Keratinocyte (primary cell): Measurements from ENCODE around the gene PGS1. TPM values are rescaled to one million over a fixed set of nuclear protein-coding genes. Genes with fewer than 3 reads are reported as not detected.

Source experiments
- DNase-seq: peaks from one replicate; pipeline ENCODE4 v3.0.0-alpha.2; 2011; ENCODE audit warnings: low read depth, missing footprints, low spot score
- FAIRE-seq: peaks from 2 replicates; lab custom pipeline; 2011; peaks lifted over from hg19 to GRCh38; lab: Jason Lieb, UNC
- H2AFZ ChIP-seq: 2 replicates; pipeline ENCODE4 v1.6.0; 2012; ENCODE audit warnings: low read length, control low read depth, inconsistent platforms; ENCODE audit not compliant: control insufficient read depth
- H3K27ac ChIP-seq: 2 replicates; pipeline ENCODE4 v1.5.1; 2011; ENCODE audit warnings: low read length; ENCODE audit not compliant: control insufficient read depth, insufficient read depth
- H3K27me3 ChIP-seq: 3 replicates; pipeline ENCODE4 v1.6.0; 2011; ENCODE audit warnings: low read length; ENCODE audit not compliant: control insufficient read depth, insufficient read depth; ENCODE audit errors: extremely low read depth
- H3K36me3 ChIP-seq, 2 experiments: 2 replicates in 1 of 2; 3 replicates in 1 of 2; pipeline ENCODE4 v1.5.1; 2011; ENCODE audit warnings: low read length in 2 of 2, mild to moderate bottlenecking in 1 of 2; ENCODE audit not compliant: control insufficient read depth in 2 of 2, insufficient read depth in 2 of 2; ENCODE audit errors: extremely low read depth in 1 of 2
- H3K4me1 ChIP-seq: 3 replicates; pipeline ENCODE4 v1.5.1; 2011; ENCODE audit warnings: low read length; ENCODE audit not compliant: control insufficient read depth, insufficient read depth; ENCODE audit errors: extremely low read depth
- H3K4me2 ChIP-seq: 3 replicates; pipeline ENCODE4 v1.6.0; 2011; ENCODE audit warnings: low read depth, low read length; ENCODE audit not compliant: control insufficient read depth, insufficient read depth; ENCODE audit errors: extremely low read depth
- H3K4me3 ChIP-seq, 3 experiments: fragments of 200-600 bp in 1 of 3; sonication (generic) in 1 of 3; 2 replicates in 2 of 3; 3 replicates in 1 of 3; pipeline ENCODE4 v1.5.1; 2011 to 2016; ENCODE audit warnings: low read length in 3 of 3, mild to moderate bottlenecking in 3 of 3, control low read depth in 2 of 3, inconsistent platforms in 1 of 3, low read depth in 1 of 3, mixed read lengths in 1 of 3, mixed run types in 1 of 3, moderate library complexity in 1 of 3; ENCODE audit not compliant: control insufficient read depth in 2 of 3, insufficient read depth in 2 of 3; ENCODE audit errors: extremely low read depth in 1 of 3
- H3K79me2 ChIP-seq: 2 replicates; pipeline ENCODE4 v1.6.0; 2012; ENCODE audit warnings: low read length; ENCODE audit not compliant: control insufficient read depth, insufficient read depth
- H3K9ac ChIP-seq: 3 replicates; pipeline ENCODE4 v1.6.0; 2011; ENCODE audit warnings: low read length; ENCODE audit not compliant: control insufficient read depth, insufficient read depth; ENCODE audit errors: extremely low read depth
- H3K9me1 ChIP-seq: 3 replicates; pipeline ENCODE4 v1.6.0; 2011; ENCODE audit warnings: low read length; ENCODE audit not compliant: control insufficient read depth, insufficient read depth; ENCODE audit errors: extremely low read depth
- H3K9me3 ChIP-seq: 2 replicates; pipeline ENCODE4 v1.5.1; 2012; ENCODE audit warnings: low read depth, low read length; ENCODE audit not compliant: control insufficient read depth
- H4K20me1 ChIP-seq: 3 replicates; pipeline ENCODE4 v1.6.0; 2011; ENCODE audit warnings: low read length; ENCODE audit not compliant: control insufficient read depth, insufficient read depth; ENCODE audit errors: extremely low read depth
- CTCF ChIP-seq, 3 experiments: IDR thresholded peaks in 1 of 3; conservative IDR thresholded peaks in 1 of 3; optimal IDR thresholded peaks in 1 of 3; 2 replicates in 2 of 3; 3 replicates in 1 of 3; pipeline versions ENCODE3 to v1.5.1; 2011; ENCODE audit warnings: low read length in 3 of 3, mild to moderate bottlenecking in 3 of 3, moderate library complexity in 2 of 3, control low read depth in 1 of 3, inconsistent platforms in 1 of 3; ENCODE audit not compliant: insufficient read depth in 2 of 3; ENCODE audit errors: extremely low read depth in 1 of 3
- EZH2 ChIP-seq: IDR thresholded peaks from one replicate; pipeline ENCODE4 v1.6.1; 2012; ENCODE audit warnings: inconsistent platforms, mild to moderate bottlenecking, low read length, moderate library complexity
- dilution Hi-C: fragments of 300-500 bp; cut with MboI; formaldehyde crosslinking; loops from one replicate; pipeline ENCODE4 v1.7.0; 2020; ENCODE audit warnings: low sequenced_read_pairs; ENCODE audit not compliant: extremely low pct_ligation_motif_present
- polyA plus RNA-seq, 5 experiments: library from polyadenylated mRNA; depleted of rRNA in 3 of 5; stranded (reverse) in 3 of 5; stranded (forward) in 1 of 5; unstranded in 1 of 5; fragments of >200 nt; gene quantifications; 1 replicate in 1 of 5; 2 replicates in 3 of 5; 3 replicates in 1 of 5; pipeline versions ENCODE4 v1.2.1 to v1.2.3, GENCODE V29; 2011 to 2012; ENCODE audit warnings: missing spikeins in 2 of 5, low read depth in 1 of 5, low replicate concordance in 1 of 5

Gene PGS1
- polyA plus RNA-seq, 1 donor (not counting 4 experiments of a cell fraction or from before 2014, with no cell fraction given): 19.6 TPM

- Histone ChIP-seq H3K9me3 (no peaks in the 10 kb centered on the region), H3K9ac (no peak overlapping the region), H3K4me2 (no peak overlapping the region), H3K4me1 (no peaks in the 10 kb centered on the region), H3K79me2 (peaks cover 13% of the 10 kb centered on the region), H2AFZ (no peak overlapping the region), H3K36me3 (peaks cover 24 to 34% of the 10 kb centered on the region in 2 experiments), H3K27ac (no peak overlapping the region), H3K9me1 (no peaks in the 10 kb centered on the region), H3K4me3 (no peak overlapping the region), H4K20me1 (no peaks in the 10 kb centered on the region), H3K27me3 (no peaks in the 10 kb centered on the region)
- DNase-seq (no peak), FAIRE-seq (no peak)
- dilution Hi-C loops: no loop called here
- TF ChIP-seq CTCF (optimal IDR thresholded peaks at IDR 0.05 in 1 of 3, IDR thresholded peaks at IDR 0.05 in 1 of 3, conservative IDR thresholded peaks at IDR 0.05 in 1 of 3; ENCODE audit: extremely low read depth in 1 of 3, insufficient read depth in 2 of 3, low read length in 3 of 3) (no peak), EZH2 (no peak)
These were observed 38.5 kb downstream of the PGS1 start for GRCh38 chr17:78416791-78417530.

- no peak for DNase-seq
- H3K9ac ChIP-seq: no peak overlapping the region
- no peak overlapping the region for H3K27ac ChIP-seq
- H2AFZ ChIP-seq: no peak overlapping the region
- H3K27me3 ChIP-seq: no peaks in the 10 kb centered on the region
- peaks cover 25 to 37% of the 10 kb centered on the region in 2 experiments for H3K36me3 ChIP-seq
- peaks cover 10% of the 10 kb centered on the region for H3K79me2 ChIP-seq
- dilution Hi-C loops: no loop called here
- TF ChIP-seq CTCF (optimal IDR thresholded peaks at IDR 0.05 in 1 of 3, IDR thresholded peaks at IDR 0.05 in 1 of 3, conservative IDR thresholded peaks at IDR 0.05 in 1 of 3; ENCODE audit: extremely low read depth in 1 of 3, insufficient read depth in 2 of 3, low read length in 3 of 3): no peak
- no peak for TF ChIP-seq EZH2
- no peaks in the 10 kb centered on the region for H3K9me1 ChIP-seq
- no peaks in the 10 kb centered on the region for H3K9me3 ChIP-seq
- no peak for FAIRE-seq
- no peaks in the 10 kb centered on the region for H4K20me1 ChIP-seq
- no peak overlapping the region for H3K4me3 ChIP-seq
- H3K4me1 ChIP-seq: no peaks in the 10 kb centered on the region
- no peak overlapping the region for H3K4me2 ChIP-seq
These were observed 39.1 kb downstream of the PGS1 start for GRCh38 chr17:78417531-78417909.
